BJ (cell line): Measurements from ENCODE around the gene RYR3. TPM values are rescaled to one million over a fixed set of nuclear protein-coding genes. Genes with fewer than 3 reads are reported as not detected.
"Not testable (repeated sequence)": the region's sequence is repeated elsewhere in the genome, so short reads cannot be mapped to it uniquely, and the experiment has no call there.

Experiments
- CTCF ChIA-PET: fragments of 350-600 bp; formaldehyde crosslinking; extraction: SDS; loops from one replicate; lab custom pipeline; 2021; ENCODE audit warnings: antibody characterized with exemption, inconsistent platforms; lab: Yijun Ruan, JAX
- POLR2A ChIA-PET: fragments of 300-600 bp; sonication (Branson Sonifier 250); formaldehyde crosslinking; extraction: SDS; loops from one replicate; lab custom pipeline; 2021; ENCODE audit warnings: antibody characterized with exemption; lab: Charles Lee
- DNase-seq: peaks from one replicate; pipeline ENCODE4 v3.0.0-alpha.2; 2011; ENCODE audit warnings: low read depth
- H3K27me3 ChIP-seq: 2 replicates; pipeline ENCODE4 v1.6.0; 2011; ENCODE audit warnings: low read length; ENCODE audit not compliant: control insufficient read depth, insufficient read depth
- H3K36me3 ChIP-seq: 2 replicates; pipeline ENCODE4 v1.5.1; 2011; ENCODE audit warnings: low read length; ENCODE audit not compliant: control insufficient read depth, insufficient read depth
- H3K4me3 ChIP-seq: 2 replicates; pipeline ENCODE4 v1.5.1; 2011; ENCODE audit warnings: low read depth, mild to moderate bottlenecking, control low read depth, low read length
- CTCF ChIP-seq: IDR thresholded peaks from 2 replicates; pipeline ENCODE4 v1.5.1; 2011; ENCODE audit warnings: low read depth, mild to moderate bottlenecking, control low read depth, inconsistent platforms, low read length, moderate library complexity; ENCODE audit not compliant: insufficient read depth
- polyA plus RNA-seq: library from polyadenylated mRNA; depleted of rRNA; stranded (reverse); fragments of >200 nt; gene quantifications from 2 replicates; pipeline ENCODE4 v1.2.3, GENCODE V29; 2011

The RYR3 gene
- polyA plus RNA-seq, 1 experiment = not detected

DNA sequence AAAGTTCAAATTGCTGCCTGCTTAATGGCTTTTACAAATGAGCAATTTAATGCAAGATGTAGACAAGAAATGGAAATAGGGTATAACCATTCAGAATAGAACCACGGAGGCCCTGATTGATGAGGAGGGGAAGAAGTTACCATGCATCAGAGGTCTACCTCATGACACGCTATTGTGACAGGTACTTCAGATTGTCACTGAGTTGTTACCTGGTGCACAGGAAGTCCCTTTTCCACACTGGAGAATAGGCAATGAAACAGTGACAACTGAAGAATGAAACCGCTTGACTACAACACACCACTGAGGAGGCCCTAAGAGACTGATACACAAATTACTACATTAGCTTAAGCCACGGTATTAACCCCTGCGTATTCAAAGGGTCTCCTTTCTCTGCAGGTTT is 251.2 kb downstream of the RYR3 start:
- TF ChIP-seq CTCF = no peak
- DNase-seq = no peak
- no peaks in the 10 kb centered on the region for H3K36me3 ChIP-seq
- no peak overlapping the region for H3K4me3 ChIP-seq
- CTCF ChIA-PET = no interaction called here
- POLR2A ChIA-PET = no interaction called here
- H3K27me3 ChIP-seq = no peaks in the 10 kb centered on the region

- ChIA-PET CTCF (no interaction called here), POLR2A (no interaction called here)
- no peak overlapping the region for H3K4me3 ChIP-seq
- H3K27me3 ChIP-seq = no peaks in the 10 kb centered on the region
- no peak for DNase-seq
- no peaks in the 10 kb centered on the region for H3K36me3 ChIP-seq
- no peak for TF ChIP-seq CTCF
Observed at GRCh38 chr15:33565094-33565493, 254.3 kb downstream of the RYR3 start.

GRCh38 chr15:33567652-33568051 is 256.9 kb downstream of the RYR3 start:
- no peak for TF ChIP-seq CTCF
- ChIA-PET CTCF (no interaction called here), POLR2A (no interaction called here)
- Histone ChIP-seq H3K27me3 (no peaks in the 10 kb centered on the region), H3K36me3 (no peaks in the 10 kb centered on the region), H3K4me3 (no peak overlapping the region)
- DNase-seq = no peak

DNA sequence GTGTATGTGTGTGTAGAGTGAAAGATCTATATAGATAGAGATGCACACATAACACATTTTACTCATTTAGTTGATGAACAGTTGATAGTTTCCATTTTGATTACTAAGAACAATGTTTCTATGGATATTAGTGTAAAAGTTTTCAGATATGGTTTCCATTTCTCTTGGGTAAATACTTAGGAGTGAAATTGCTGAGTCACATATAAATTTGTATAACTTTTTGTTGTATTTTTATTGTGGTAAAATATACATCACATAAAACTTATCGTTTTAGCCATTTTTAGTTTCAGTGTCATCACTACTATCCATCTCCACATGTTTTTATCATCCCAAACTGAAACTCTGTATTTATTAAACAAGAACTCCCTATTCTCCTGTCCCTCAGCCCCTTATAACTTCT is 258.3 kb downstream of the RYR3 start:
- CTCF ChIA-PET = no interaction called here
- no peaks in the 10 kb centered on the region for H3K36me3 ChIP-seq

DNA sequence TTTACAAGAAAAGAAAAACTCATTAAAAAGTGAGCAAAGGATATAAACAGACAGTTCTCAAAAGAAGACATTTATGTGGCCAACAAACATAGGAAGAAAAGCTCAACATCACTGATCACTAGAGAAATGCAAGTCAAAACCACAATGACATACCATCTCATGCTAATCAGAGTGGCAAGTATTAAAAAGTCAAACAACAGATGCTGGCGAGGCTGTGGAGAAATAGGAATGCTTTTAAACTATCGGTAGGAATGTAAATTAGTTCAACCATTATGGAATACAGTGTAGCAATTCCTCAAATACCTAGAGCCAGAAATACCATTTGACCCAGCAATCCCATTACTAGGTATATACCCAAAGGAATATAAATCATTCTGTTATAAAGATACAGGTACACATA is 267.1 kb downstream of the RYR3 start:
- POLR2A ChIA-PET, H3K36me3 ChIP-seq, H3K4me3 ChIP-seq, DNase-seq, H3K27me3 ChIP-seq, CTCF ChIA-PET: not testable (repeated sequence)

More for the DNA sequence above, 258.3 kb downstream of the RYR3 start:
- H3K27me3 ChIP-seq = no peaks in the 10 kb centered on the region
- no peak for DNase-seq
- POLR2A ChIA-PET = no interaction called here
- no peak overlapping the region for H3K4me3 ChIP-seq
- TF ChIP-seq CTCF = no peak

- ChIA-PET CTCF (no interaction called here), POLR2A (no interaction called here)
- DNase-seq = no peak
- TF ChIP-seq CTCF = no peak
- H3K27me3 ChIP-seq = no peaks in the 10 kb centered on the region
- no peaks in the 10 kb centered on the region for H3K36me3 ChIP-seq
- H3K4me3 ChIP-seq = no peak overlapping the region
Observed at GRCh38 chr15:33580526-33580925, 269.8 kb downstream of the RYR3 start.
